Measurements from ENCODE around the gene MRPL41.
"Not testable (repeated sequence)": the region's sequence is repeated elsewhere in the genome, so short reads cannot be mapped to it uniquely, and the experiment has no call there.

MRPL41 gene

DNA sequence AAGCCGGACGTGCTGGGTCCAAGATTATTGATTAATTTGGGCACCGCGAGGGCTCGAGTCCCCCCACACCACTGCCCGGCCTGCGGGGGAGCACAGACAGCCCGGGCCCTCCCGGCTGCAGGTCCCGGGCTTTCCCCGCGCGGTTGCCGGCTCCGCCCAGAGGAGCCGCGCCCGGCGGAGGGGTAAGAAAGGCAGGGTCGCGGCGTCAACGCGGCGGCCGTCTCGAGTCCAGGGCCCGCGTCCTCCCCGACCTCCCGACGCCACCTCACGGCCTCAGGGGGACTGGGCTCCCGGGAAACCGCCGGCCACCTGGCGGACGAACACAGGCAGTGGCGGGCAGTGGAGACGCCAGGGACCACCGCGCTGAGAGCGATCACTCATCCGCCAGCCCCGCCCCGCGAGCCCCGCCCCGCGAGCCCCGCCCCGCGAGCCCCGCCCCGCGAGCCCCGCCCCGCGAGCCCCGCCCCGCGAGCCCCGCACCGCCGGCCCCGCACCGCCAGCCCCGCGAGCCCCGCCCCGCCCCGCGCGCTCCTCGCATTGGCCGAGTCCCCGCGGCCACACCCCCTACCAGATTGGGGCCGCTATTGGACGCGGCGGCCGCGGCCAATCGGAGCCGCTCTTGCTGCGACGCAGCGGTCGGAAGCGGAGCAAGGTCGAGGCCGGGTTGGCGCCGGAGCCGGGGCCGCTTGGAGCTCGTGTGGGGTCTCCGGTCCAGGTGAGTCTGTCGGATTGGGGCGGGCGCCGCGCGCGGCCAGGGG, at the start of gene MRPL41:
TSS of gene MRPL41 (plus strand) at position 616 of the 758 bp plus-strand sequence. CDS start 203 bp downstream, outside the sequence.
- H3K4me3 ChIP-seq (ENCODE audit: low read length) = peak within 1 kb of the TSS; percentile 72
- peaks cover 12% of the 10 kb centered on the region; the same call in 1 of the 2 replicates for H3K36me3 ChIP-seq (ENCODE audit: control insufficient read depth, insufficient read depth, low read length)
- H3K9me3 ChIP-seq (ENCODE audit: control insufficient read depth, insufficient read depth, low read length) = no peaks in the 10 kb centered on the region
- H3K4me1 ChIP-seq (ENCODE audit: control insufficient read depth, insufficient read depth, low read length) = no peaks in the 10 kb centered on the region
- H3K27me3 ChIP-seq (ENCODE audit: control insufficient read depth, insufficient read depth, low read length) = no peaks in the 10 kb centered on the region
- no CpG with 5 or more reads among the region's 106 CpGs for WGBS (ENCODE audit: insufficient coverage, insufficient read length)
- peak; percentile 54 for DNase-seq (ENCODE audit: low read depth, low spot score)
- no peak within 1 kb of the TSS for H3K27ac ChIP-seq (ENCODE audit: low read length)

DNA sequence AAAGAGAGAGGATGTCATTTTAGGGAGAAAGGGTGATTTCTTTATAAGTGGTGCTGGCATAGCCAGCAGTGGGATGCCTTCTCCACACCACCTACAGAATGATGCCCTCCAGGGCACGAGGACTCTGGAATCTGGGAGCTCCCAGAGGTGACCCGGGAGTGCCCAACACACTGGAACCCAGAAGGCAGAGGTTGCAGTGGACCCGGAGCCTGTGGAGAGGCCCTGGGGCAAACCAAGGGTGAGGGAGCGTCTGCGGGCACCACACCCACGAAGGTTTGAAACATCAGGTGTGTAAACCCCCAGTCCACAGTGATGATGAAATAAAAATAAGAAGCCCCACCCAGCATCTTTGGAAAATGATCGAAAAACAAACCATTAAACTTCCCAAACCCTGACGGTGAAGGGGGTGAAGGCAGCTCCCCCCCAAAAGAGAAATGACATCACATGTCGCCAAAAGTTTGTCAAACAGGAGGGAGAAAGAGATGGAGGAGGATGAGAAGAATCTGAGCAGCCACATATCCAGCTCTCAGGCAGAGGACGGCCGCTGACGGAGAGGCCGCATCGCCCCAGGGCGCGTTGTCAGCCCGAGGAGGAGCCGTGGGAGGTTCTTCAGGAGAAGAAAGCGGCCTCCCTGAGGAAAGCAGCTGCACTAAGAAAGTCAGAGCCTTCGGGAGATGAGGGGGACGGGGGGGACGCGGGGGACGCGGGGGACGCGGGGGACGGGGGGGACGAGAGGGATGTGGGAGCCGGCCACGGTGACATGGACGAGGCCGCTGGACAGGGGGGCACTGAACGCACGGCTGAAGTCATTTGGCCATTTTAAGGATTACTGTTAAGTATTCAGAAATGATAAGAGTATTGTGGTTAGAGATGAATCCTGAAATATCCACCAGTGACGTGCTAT, 49.4 kb upstream of the MRPL41 start:
- Histone ChIP-seq H3K27me3 (ENCODE audit: control insufficient read depth, insufficient read depth, low read length) (no peaks in the 10 kb centered on the region), H3K4me1 (ENCODE audit: control insufficient read depth, insufficient read depth, low read length) (no peaks in the 10 kb centered on the region), H3K4me3 (ENCODE audit: low read length) (no peak overlapping the region), H3K27ac (ENCODE audit: low read length) (no peak overlapping the region), H3K36me3 (ENCODE audit: control insufficient read depth, insufficient read depth, low read length) (no peaks in the 10 kb centered on the region; the same call in 1 of the 2 replicates), H3K9me3 (ENCODE audit: control insufficient read depth, insufficient read depth, low read length) (no peaks in the 10 kb centered on the region)
- no CpG with 5 or more reads among the region's 36 CpGs for WGBS (ENCODE audit: insufficient coverage, insufficient read length)
- DNase-seq (ENCODE audit: low read depth, low spot score) = no peak

DNA sequence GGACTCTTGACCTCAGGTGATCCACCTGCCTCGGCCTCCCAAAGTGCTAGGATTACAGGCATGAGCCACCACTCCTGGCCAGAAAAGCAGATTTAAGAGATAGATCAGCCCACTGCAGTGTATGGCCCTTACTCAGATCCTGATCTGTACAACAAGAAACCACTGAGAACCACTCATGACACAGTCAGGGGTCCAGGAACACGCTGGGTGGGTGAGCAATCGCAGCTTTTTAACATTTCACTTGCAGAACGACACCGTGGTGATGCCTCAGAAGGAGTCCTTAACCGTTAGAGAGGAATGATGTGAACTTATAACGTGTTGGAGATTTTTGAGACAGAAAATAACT, 47.3 kb upstream of the MRPL41 start:
- Histone ChIP-seq H3K36me3 (ENCODE audit: control insufficient read depth, insufficient read depth, low read length) (no peaks in the 10 kb centered on the region; the same call in 1 of the 2 replicates), H3K4me1 (ENCODE audit: control insufficient read depth, insufficient read depth, low read length) (no peaks in the 10 kb centered on the region), H3K4me3 (ENCODE audit: low read length) (no peak overlapping the region), H3K9me3 (ENCODE audit: control insufficient read depth, insufficient read depth, low read length) (no peaks in the 10 kb centered on the region), H3K27ac (ENCODE audit: low read length) (no peak overlapping the region), H3K27me3 (ENCODE audit: control insufficient read depth, insufficient read depth, low read length) (no peaks in the 10 kb centered on the region)
- no CpG with 5 or more reads among the region's 7 CpGs for WGBS (ENCODE audit: insufficient coverage, insufficient read length)
- DNase-seq (ENCODE audit: low read depth, low spot score) = no peak

DNA sequence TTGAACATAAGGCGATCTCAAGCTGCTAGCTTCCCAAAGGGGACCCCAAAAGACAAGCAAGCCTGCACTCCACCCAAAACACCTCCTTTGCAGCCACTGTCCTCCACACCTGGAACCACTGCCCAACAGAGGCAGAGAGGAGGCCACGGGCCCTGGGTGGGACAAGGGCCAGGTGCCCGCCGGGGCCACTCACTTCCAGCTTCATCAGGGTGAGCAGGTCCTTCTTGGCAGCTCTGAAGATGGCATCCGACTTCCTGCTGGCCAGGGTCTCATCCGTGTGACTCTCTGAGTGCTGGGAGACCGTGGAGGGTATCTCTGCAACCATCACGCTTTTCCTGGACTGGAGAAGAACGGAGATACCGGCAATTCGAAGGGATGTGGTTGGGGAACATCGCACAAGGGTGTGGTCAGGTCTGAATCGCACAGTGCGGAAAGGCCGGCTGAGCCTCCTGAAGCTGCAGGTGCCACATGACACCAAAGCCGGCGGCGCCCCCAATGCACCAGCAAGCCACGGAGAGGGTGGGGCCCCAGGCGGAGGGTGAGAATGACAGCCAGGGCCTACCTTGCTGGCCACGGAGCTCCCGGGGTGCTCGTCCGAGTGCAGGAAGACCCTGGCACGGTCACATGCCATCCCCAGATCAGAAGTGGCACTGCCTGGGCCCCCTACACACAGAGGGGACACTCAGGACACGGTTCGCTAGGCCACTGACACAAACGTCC, 46.1 kb upstream of the MRPL41 start:
- no CpG with 5 or more reads among the region's 28 CpGs for WGBS (ENCODE audit: insufficient coverage, insufficient read length)
- H3K4me1 ChIP-seq (ENCODE audit: control insufficient read depth, insufficient read depth, low read length) = no peaks in the 10 kb centered on the region

DNA sequence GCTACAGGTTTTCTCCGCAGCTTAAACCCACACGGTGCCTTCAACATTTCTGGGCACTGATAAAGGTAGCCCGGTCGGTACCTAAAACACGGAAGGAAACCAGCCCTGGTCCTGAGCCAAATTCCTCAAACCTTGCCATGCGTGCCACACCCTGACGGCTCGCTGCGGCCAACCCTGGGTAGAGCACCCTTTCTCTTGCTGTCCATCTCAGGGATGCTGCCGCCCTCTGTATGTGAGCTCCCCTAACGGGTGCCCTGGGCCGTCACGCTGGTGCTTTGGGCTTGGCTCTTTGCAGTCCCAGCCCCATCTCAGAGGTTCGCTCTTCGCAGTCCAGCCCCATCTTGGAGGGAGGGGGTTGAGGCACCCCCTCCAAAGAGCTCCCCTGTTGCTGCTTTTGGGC, 45.4 kb upstream of the MRPL41 start:
- Histone ChIP-seq H3K4me1 (ENCODE audit: control insufficient read depth, insufficient read depth, low read length) (no peaks in the 10 kb centered on the region), H3K9me3 (ENCODE audit: control insufficient read depth, insufficient read depth, low read length) (no peaks in the 10 kb centered on the region), H3K36me3 (ENCODE audit: control insufficient read depth, insufficient read depth, low read length) (no peaks in the 10 kb centered on the region), H3K27me3 (ENCODE audit: control insufficient read depth, insufficient read depth, low read length) (no peaks in the 10 kb centered on the region), H3K4me3 (ENCODE audit: low read length) (no peak overlapping the region), H3K27ac (ENCODE audit: low read length) (no peak overlapping the region)
- WGBS (ENCODE audit: insufficient coverage, insufficient read length) = no CpG with 5 or more reads among the region's 15 CpGs
- no peak for DNase-seq (ENCODE audit: low read depth, low spot score)

More for the DNA sequence above, 46.1 kb upstream of the MRPL41 start:
- no peak for DNase-seq (ENCODE audit: low read depth, low spot score)
- no peaks in the 10 kb centered on the region for H3K27me3 ChIP-seq (ENCODE audit: control insufficient read depth, insufficient read depth, low read length)
- H3K9me3 ChIP-seq (ENCODE audit: control insufficient read depth, insufficient read depth, low read length) = no peaks in the 10 kb centered on the region
- H3K4me3 ChIP-seq (ENCODE audit: low read length) = no peak overlapping the region
- no peak overlapping the region for H3K27ac ChIP-seq (ENCODE audit: low read length)
- H3K36me3 ChIP-seq (ENCODE audit: control insufficient read depth, insufficient read depth, low read length) = no peaks in the 10 kb centered on the region; the same call in 1 of the 2 replicates

DNA sequence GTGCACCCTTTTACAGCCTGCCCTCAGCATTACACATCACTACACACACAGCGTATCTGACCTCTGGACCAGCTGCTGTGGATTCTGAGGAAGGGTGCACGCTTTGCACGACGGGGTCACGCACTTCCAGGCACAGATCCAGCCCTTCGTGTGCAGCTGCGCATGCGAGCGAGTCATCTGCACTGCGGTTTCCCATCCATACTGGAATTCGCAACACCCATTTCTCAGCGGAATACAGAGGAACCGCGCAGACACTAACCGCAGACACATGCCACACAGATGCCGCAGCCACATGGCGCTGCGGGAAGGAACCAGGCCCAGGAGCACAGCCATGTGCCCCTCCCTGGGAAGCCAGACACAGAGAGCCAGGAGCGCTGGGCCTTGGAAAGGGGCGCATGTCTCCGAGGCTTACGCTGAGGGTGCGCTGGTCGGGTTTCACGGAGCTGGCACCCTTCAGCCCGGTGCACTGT, 44.9 kb upstream of the MRPL41 start:
- no peaks in the 10 kb centered on the region for H3K27me3 ChIP-seq (ENCODE audit: control insufficient read depth, insufficient read depth, low read length)
- H3K36me3 ChIP-seq (ENCODE audit: control insufficient read depth, insufficient read depth, low read length) = no peaks in the 10 kb centered on the region
- no CpG with 5 or more reads among the region's 26 CpGs for WGBS (ENCODE audit: insufficient coverage, insufficient read length)
- no peak overlapping the region for H3K4me3 ChIP-seq (ENCODE audit: low read length)
- no peaks in the 10 kb centered on the region for H3K9me3 ChIP-seq (ENCODE audit: control insufficient read depth, insufficient read depth, low read length)
- H3K27ac ChIP-seq (ENCODE audit: low read length) = no peak overlapping the region
- no peak for DNase-seq (ENCODE audit: low read depth, low spot score)
- H3K4me1 ChIP-seq (ENCODE audit: control insufficient read depth, insufficient read depth, low read length) = no peaks in the 10 kb centered on the region

DNA sequence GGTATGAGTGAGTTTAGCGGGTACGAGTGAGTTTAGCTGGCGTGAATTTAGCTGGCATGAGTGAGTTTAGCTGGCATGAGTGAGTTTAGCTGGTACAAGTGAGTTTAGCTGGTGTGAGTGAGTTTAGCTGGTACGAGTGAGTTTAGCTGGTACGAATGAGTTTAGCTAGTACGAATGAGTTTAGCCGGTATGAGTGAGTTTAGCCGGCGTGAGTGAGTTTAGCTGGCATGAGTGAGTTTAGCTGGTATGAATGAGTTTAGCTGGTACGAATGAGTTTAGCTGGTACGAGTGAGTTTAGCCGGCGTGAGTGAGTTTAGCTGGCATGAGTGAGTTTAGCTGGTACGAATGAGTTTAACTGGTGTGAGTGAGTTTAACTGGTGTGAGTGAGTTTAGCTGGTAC, 42.5 kb upstream of the MRPL41 start:
- Histone ChIP-seq H3K27ac (ENCODE audit: low read length) (no peak overlapping the region), H3K36me3 (ENCODE audit: control insufficient read depth, insufficient read depth, low read length) (no peaks in the 10 kb centered on the region), H3K4me1 (ENCODE audit: control insufficient read depth, insufficient read depth, low read length) (no peaks in the 10 kb centered on the region), H3K4me3 (ENCODE audit: low read length) (no peak overlapping the region), H3K27me3 (ENCODE audit: control insufficient read depth, insufficient read depth, low read length) (no peaks in the 10 kb centered on the region), H3K9me3 (ENCODE audit: control insufficient read depth, insufficient read depth, low read length) (no peaks in the 10 kb centered on the region)
- no peak for DNase-seq (ENCODE audit: low read depth, low spot score)
- WGBS (ENCODE audit: insufficient coverage, insufficient read length) = 100% methylated on average over 3 of the region's 14 CpGs

DNA sequence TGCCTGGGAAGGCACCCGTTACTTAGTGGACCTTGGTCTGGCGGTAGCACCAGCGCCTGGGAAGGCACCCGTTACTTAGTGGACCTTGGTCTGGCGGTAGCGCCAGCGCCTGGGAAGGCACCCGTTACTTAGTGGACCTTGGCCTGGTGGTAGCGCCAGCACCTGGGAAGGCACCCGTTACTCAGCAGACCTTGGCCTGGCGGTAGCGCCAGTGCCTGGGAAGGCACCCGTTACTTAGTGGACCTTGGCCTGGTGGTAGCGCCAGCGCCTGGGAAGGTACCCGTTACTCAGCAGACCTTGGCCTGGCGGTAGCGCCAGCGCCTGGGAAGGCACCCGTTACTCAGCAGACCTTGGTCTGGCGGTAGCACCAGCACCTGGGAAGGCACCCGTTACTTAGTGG, 40.6 kb upstream of the MRPL41 start:
- H3K9me3 ChIP-seq (ENCODE audit: control insufficient read depth, insufficient read depth, low read length); DNase-seq (ENCODE audit: low read depth, low spot score); H3K27me3 ChIP-seq (ENCODE audit: control insufficient read depth, insufficient read depth, low read length); H3K27ac ChIP-seq (ENCODE audit: low read length); H3K36me3 ChIP-seq (ENCODE audit: control insufficient read depth, insufficient read depth, low read length); H3K4me3 ChIP-seq (ENCODE audit: low read length); H3K4me1 ChIP-seq (ENCODE audit: control insufficient read depth, insufficient read depth, low read length): not testable (repeated sequence)
- WGBS (ENCODE audit: insufficient coverage, insufficient read length) = no CpG with 5 or more reads among the region's 22 CpGs

DNA sequence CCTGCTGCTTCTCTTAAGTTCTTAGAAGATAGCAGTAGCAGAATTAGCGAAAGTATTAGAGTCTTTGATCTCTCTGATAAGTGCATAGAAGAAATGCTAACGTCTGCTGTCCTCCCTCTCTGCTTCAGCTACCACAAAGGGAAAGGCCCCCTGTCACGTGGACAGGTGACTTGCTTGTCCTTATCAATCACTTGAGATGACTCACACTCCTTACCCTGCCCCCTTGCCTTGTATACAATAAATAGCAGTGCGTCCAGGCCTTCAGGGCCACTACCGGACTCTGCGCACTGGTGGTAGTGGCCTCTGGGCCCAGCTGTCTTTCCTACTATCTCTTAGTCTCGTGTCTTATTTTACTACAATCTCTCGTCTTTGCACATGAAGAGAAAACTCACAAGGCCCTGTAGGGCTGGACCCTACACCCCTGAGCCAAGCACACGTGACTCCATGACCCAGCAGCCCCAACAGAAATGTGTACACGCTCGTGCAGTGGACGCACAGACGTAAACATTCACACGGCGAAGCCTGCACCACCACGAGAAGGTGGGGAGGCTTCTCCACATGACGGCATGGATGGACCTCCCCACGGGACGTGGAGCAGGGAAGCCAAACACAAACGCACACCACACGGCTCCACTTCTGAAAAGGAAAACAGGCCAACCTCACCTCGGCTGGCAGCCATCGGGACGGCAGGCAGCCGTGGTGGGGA, 39.8 kb upstream of the MRPL41 start:
- no peak overlapping the region for H3K27ac ChIP-seq (ENCODE audit: low read length)
- no peaks in the 10 kb centered on the region for H3K27me3 ChIP-seq (ENCODE audit: control insufficient read depth, insufficient read depth, low read length)
- H3K9me3 ChIP-seq (ENCODE audit: control insufficient read depth, insufficient read depth, low read length) = no peaks in the 10 kb centered on the region
- WGBS (ENCODE audit: insufficient coverage, insufficient read length) = no CpG with 5 or more reads among the region's 25 CpGs
- no peaks in the 10 kb centered on the region for H3K36me3 ChIP-seq (ENCODE audit: control insufficient read depth, insufficient read depth, low read length)
- no peak overlapping the region for H3K4me3 ChIP-seq (ENCODE audit: low read length)
- no peak for DNase-seq (ENCODE audit: low read depth, low spot score)
- H3K4me1 ChIP-seq (ENCODE audit: control insufficient read depth, insufficient read depth, low read length) = no peaks in the 10 kb centered on the region

DNA sequence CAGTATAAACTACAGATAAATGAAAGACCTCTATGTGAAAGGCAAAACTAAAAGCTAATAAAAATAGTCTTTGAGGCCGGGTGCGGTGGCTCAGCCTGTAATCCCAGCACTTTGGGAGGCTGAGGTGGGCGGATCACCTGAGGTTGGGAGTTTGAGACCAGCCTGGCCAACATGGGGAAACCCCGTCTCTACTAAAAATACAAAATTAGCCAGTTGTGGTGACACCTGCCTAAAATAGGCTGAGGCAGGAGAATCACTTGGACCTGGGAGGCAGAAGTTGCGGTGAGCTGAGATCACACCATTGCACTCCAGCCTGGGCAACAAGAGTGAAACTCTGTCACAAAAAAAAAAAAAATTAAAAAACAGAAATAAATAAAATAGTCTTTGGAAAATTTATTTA, 38.5 kb upstream of the MRPL41 start:
- not testable (repeated sequence) for H3K9me3 ChIP-seq (ENCODE audit: control insufficient read depth, insufficient read depth, low read length); H3K4me1 ChIP-seq (ENCODE audit: control insufficient read depth, insufficient read depth, low read length); H3K27me3 ChIP-seq (ENCODE audit: control insufficient read depth, insufficient read depth, low read length); DNase-seq (ENCODE audit: low read depth, low spot score); H3K36me3 ChIP-seq (ENCODE audit: control insufficient read depth, insufficient read depth, low read length); H3K4me3 ChIP-seq (ENCODE audit: low read length); H3K27ac ChIP-seq (ENCODE audit: low read length)
- no CpG with 5 or more reads among the region's 5 CpGs for WGBS (ENCODE audit: insufficient coverage, insufficient read length)

All from iPS DF 6.9 (cell line).